IMR-90 (cell line): Measurements from ENCODE around the gene PITPNM2. TPM values are rescaled to one million over a fixed set of nuclear protein-coding genes. Genes with fewer than 3 reads are reported as not detected.

Source experiments
- ATAC-seq: fragments of 200-7000 bp; cut with Tn5 transposase; 2 replicates; pipeline ENCODE4 v1.9.1; 2020; ENCODE audit warnings: low read depth, mild to moderate bottlenecking, moderate library complexity
- BruUV-seq: library from RNA; stranded (reverse); fragments of 400-500 nt; replicated peaks from 2 replicates; lab custom pipeline; 2021; lab: Mats Ljungman, UMichigan
- CTCF ChIA-PET: fragments of 300-600 bp; formaldehyde crosslinking; extraction: SDS; loops from one replicate; lab custom pipeline; 2021; ENCODE audit warnings: antibody characterized with exemption; lab: Yijun Ruan, JAX
- POLR2A ChIA-PET: fragments of 300-600 bp; sonication (Branson Sonifier 250); formaldehyde crosslinking; loops from one replicate; lab custom pipeline; 2022; ENCODE audit warnings: antibody characterized with exemption; ENCODE audit not compliant: unreplicated experiment; lab: Charles Lee
- DNase-seq: peaks from one replicate; pipeline ENCODE4 v3.0.0; 2013
- H2AFZ ChIP-seq: replicated peaks from 2 replicates; pipeline ENCODE3; 2013; ENCODE audit warnings: low read length, mild to moderate bottlenecking; ENCODE audit not compliant: poor library complexity
- H2AK5ac ChIP-seq: 2 replicates; pipeline ENCODE4 v1.6.1; 2013; ENCODE audit warnings: low read depth, low read length, inconsistent platforms
- H2AK9ac ChIP-seq: replicated peaks from 2 replicates; pipeline ENCODE3; 2013; ENCODE audit warnings: mild to moderate bottlenecking, low read depth, low read length, moderate library complexity; ENCODE audit not compliant: poor library complexity
- H2BK120ac ChIP-seq: 2 replicates; pipeline ENCODE4 v1.6.1; 2013; ENCODE audit warnings: low read depth, low read length, inconsistent platforms
- H2BK15ac ChIP-seq: 3 replicates; pipeline ENCODE4 v1.6.1; 2013; ENCODE audit warnings: low read depth, low read length, inconsistent platforms
- H2BK20ac ChIP-seq: 2 replicates; pipeline ENCODE4 v1.6.1; 2013; ENCODE audit warnings: low read depth, mild to moderate bottlenecking, inconsistent platforms, low read length, moderate library complexity
- H2BK5ac ChIP-seq: 2 replicates; pipeline ENCODE4 v1.6.1; 2013; ENCODE audit warnings: mild to moderate bottlenecking, low read depth, low read length, inconsistent platforms; ENCODE audit not compliant: poor library complexity, severe bottlenecking
- H3K14ac ChIP-seq: replicated peaks from 2 replicates; pipeline ENCODE4 v1.6.1; 2013; ENCODE audit warnings: low read depth, low read length, inconsistent platforms
- H3K18ac ChIP-seq: 2 replicates; pipeline ENCODE4 v1.6.1; 2013; ENCODE audit warnings: low read depth, low read length, control low read depth
- H3K23ac ChIP-seq: 2 replicates; pipeline ENCODE4 v1.6.1; 2013; ENCODE audit warnings: low read depth, low read length, inconsistent platforms
- H3K27ac ChIP-seq: 2 replicates; pipeline ENCODE4 v1.5.1; 2013; ENCODE audit warnings: mild to moderate bottlenecking, control low read depth, low read length; ENCODE audit not compliant: insufficient read depth
- H3K27me3 ChIP-seq: 2 replicates; pipeline ENCODE4 v1.6.1; 2013; ENCODE audit warnings: low read length; ENCODE audit not compliant: control insufficient read depth, insufficient read depth
- H3K36me3 ChIP-seq: 2 replicates; pipeline ENCODE4 v1.6.1; 2013; ENCODE audit warnings: low read length, mixed read lengths; ENCODE audit not compliant: control insufficient read depth, insufficient read depth
- H3K4ac ChIP-seq: 2 replicates; pipeline ENCODE4 v1.6.1; 2013; ENCODE audit warnings: low read depth, low read length, inconsistent platforms
- H3K4me1 ChIP-seq: 2 replicates; pipeline ENCODE4 v1.6.1; 2013; ENCODE audit warnings: low read length, mixed read lengths; ENCODE audit not compliant: control insufficient read depth, insufficient read depth
- H3K4me2 ChIP-seq: 2 replicates; pipeline ENCODE4 v1.6.1; 2013; ENCODE audit warnings: low read depth, mild to moderate bottlenecking, control low read depth, low read length, moderate library complexity
- H3K4me3 ChIP-seq: 2 replicates; pipeline ENCODE4 v1.5.1; 2013; ENCODE audit warnings: low read depth, mild to moderate bottlenecking, control low read depth, low read length, moderate library complexity; ENCODE audit not compliant: insufficient read depth
- H3K56ac ChIP-seq: 2 replicates; pipeline ENCODE4 v1.6.1; 2013; ENCODE audit warnings: low read length, inconsistent platforms; ENCODE audit not compliant: insufficient read depth; ENCODE audit errors: extremely low read depth
- H3K79me1 ChIP-seq, 2 experiments: 2 replicates each; pipeline ENCODE4 v1.6.1; 2013; ENCODE audit warnings: low read length in 2 of 2, inconsistent platforms in 1 of 2, low read depth in 1 of 2
- H3K9ac ChIP-seq: 2 replicates; pipeline ENCODE4 v1.6.1; 2013; ENCODE audit warnings: low read depth, low read length, control low read depth
- H3K9me1 ChIP-seq: 2 replicates; pipeline ENCODE4 v1.6.1; 2013; ENCODE audit warnings: low read length, inconsistent platforms; ENCODE audit not compliant: insufficient read depth
- H3K9me3 ChIP-seq: 2 replicates; pipeline ENCODE4 v1.6.1; 2013; ENCODE audit warnings: low read length; ENCODE audit not compliant: control insufficient read depth, insufficient read depth
- H4K20me1 ChIP-seq: 2 replicates; pipeline ENCODE4 v1.6.1; 2013; ENCODE audit warnings: low read length, inconsistent platforms; ENCODE audit not compliant: insufficient read depth
- H4K5ac ChIP-seq: 2 replicates; pipeline ENCODE4 v1.6.1; 2013; ENCODE audit warnings: mild to moderate bottlenecking, low read depth, low read length, control low read depth
- H4K8ac ChIP-seq, 2 experiments: 2 replicates each; pipeline ENCODE4 v1.6.1; 2013; ENCODE audit warnings: low read depth in 2 of 2, low read length in 2 of 2, control low read depth in 1 of 2, inconsistent platforms in 1 of 2
- H4K91ac ChIP-seq: 2 replicates; pipeline ENCODE4 v1.6.1; 2013; ENCODE audit warnings: low read depth, low read length, inconsistent platforms; ENCODE audit not compliant: insufficient read depth
- CEBPB ChIP-seq: IDR thresholded peaks from 2 replicates; pipeline ENCODE4 v1.6.1; 2012; ENCODE audit warnings: low read depth, low read length, improper control_type of control experiment
- MAFK ChIP-seq: IDR thresholded peaks from 2 replicates; pipeline ENCODE4 v1.6.1; 2012; ENCODE audit warnings: low read depth, low read length, improper control_type of control experiment
- MAZ ChIP-seq: IDR thresholded peaks from 2 replicates; pipeline ENCODE4 v1.6.1; 2012; ENCODE audit warnings: low read depth, mild to moderate bottlenecking, low read length, improper control_type of control experiment, moderate library complexity, borderline replicate concordance
- MXI1 ChIP-seq: IDR thresholded peaks from 2 replicates; pipeline ENCODE4 v1.6.1; 2012; ENCODE audit warnings: low read depth, mild to moderate bottlenecking, low read length, moderate library complexity, borderline replicate concordance
- POLR2A ChIP-seq: IDR thresholded peaks from 2 replicates; pipeline ENCODE4 v1.6.1; 2012; ENCODE audit warnings: mild to moderate bottlenecking, low read depth, low read length
- SMC3 ChIP-seq: fragments of 150-350 bp; IDR thresholded peaks from 2 replicates; pipeline ENCODE4 v1.6.1; 2016; ENCODE audit warnings: low read depth, mild to moderate bottlenecking, antibody characterized with exemption, low read length, moderate library complexity
- WGBS, 2 experiments: methylation state at CpG; one replicate each; pipeline versions ENCODE4 v1.1.5 to v1.1.7; 2013; ENCODE audit warnings: missing lambda C conversion rate in 2 of 2; ENCODE audit not compliant: insufficient read length in 1 of 2; ENCODE audit errors: extremely low coverage in 2 of 2; 5-methylcytosine and 5-hydroxymethylcytosine counted together
- dilution Hi-C: fragments of 300-500 bp; cut with HindIII; formaldehyde crosslinking; loops from one replicate; pipeline ENCODE4 v1.14.3; 2018; ENCODE audit warnings: low sequenced_read_pairs; ENCODE audit not compliant: unreplicated experiment
- in situ Hi-C: fragments of 300-500 bp; cut with MboI; formaldehyde crosslinking; loops from 3 replicates; pipeline ENCODE4 v1.14.3; 2019; ENCODE audit warnings: low sequenced_read_pairs, inconsistent platforms, mixed read lengths
- intact Hi-C: fragments of 100-400 bp; cut with micrococcal nuclease; formaldehyde crosslinking; loops from 2 replicates; pipeline ENCODE4 v1.10.0; 2022
- polyA plus RNA-seq, 3 experiments: library from polyadenylated mRNA; depleted of rRNA; stranded (reverse); fragments of >200 nt; gene quantifications; 2 replicates each; pipeline ENCODE4 v1.2.3, GENCODE V29; 2012; ENCODE audit warnings: low replicate concordance in 1 of 3
- total RNA-seq: library from RNA; depleted of rRNA; stranded (reverse); fragments of >200 nt; gene quantifications from 2 replicates; pipeline ENCODE4 v1.2.3, GENCODE V29; 2012
- TF ChIP-seq, protein P1 (sequence below): fragments of 150-350 bp; IDR thresholded peaks from 2 replicates; pipeline ENCODE4 v1.6.1; 2016; ENCODE audit warnings: low read depth, mild to moderate bottlenecking, low read length, moderate library complexity, borderline replicate concordance
- TF ChIP-seq, protein P2 (sequence below): conservative IDR thresholded peaks from 2 replicates; pipeline ENCODE4 v1.5.1; 2012; ENCODE audit warnings: mild to moderate bottlenecking, low read depth, low read length, improper control_type of control experiment

PITPNM2 gene
- total and polyA plus RNA-seq, 2 of the 4 experiments (the other 2 are of a cell fraction) = 1.6 to 3.0 TPM

GRCh38 chr12:123129621-123130020 is 21.3 kb downstream of the PITPNM2 start:
- no peak for DNase-seq
- Histone ChIP-seq H3K36me3 (no peaks in the 10 kb centered on the region; the same call in 1 of the 2 replicates), H2BK15ac (peak overlapping the region; percentile 30; the same call in 1 of the 3 replicates), H4K5ac (no peak overlapping the region), H4K8ac (no peak overlapping the region), H3K56ac (no peak overlapping the region), H3K9ac (no peak overlapping the region), H3K18ac (no peak overlapping the region), H3K4me3 (no peak overlapping the region), H2BK120ac (peak overlapping the region; percentile 47; the same call in 1 of the 2 replicates), H4K20me1 (peaks cover 6% of the 10 kb centered on the region; the same call in 1 of the 2 replicates), H3K79me1 (peaks cover 12 to 40% of the 10 kb centered on the region in 2 experiments; a peak in 3 of 4 replicates), H3K9me1 (peaks cover 16% of the 10 kb centered on the region), H4K91ac (no peak overlapping the region), H3K23ac (no peak overlapping the region), H2BK5ac (no peak overlapping the region), H2AK9ac (no peak overlapping the region), H2BK20ac (peak overlapping the region; percentile 80), H2AFZ (no peak overlapping the region), H3K9me3 (no peaks in the 10 kb centered on the region), H3K27me3 (no peaks in the 10 kb centered on the region), H3K14ac (no peak overlapping the region), H3K27ac (no peak overlapping the region), H3K4ac (peak overlapping the region; percentile 68), H3K4me1 (peaks cover 20% of the 10 kb centered on the region), H2AK5ac (no peak overlapping the region), H3K4me2 (no peak overlapping the region)
- TF ChIP-seq SMC3 = no peak
- TF ChIP-seq, protein P1, sequence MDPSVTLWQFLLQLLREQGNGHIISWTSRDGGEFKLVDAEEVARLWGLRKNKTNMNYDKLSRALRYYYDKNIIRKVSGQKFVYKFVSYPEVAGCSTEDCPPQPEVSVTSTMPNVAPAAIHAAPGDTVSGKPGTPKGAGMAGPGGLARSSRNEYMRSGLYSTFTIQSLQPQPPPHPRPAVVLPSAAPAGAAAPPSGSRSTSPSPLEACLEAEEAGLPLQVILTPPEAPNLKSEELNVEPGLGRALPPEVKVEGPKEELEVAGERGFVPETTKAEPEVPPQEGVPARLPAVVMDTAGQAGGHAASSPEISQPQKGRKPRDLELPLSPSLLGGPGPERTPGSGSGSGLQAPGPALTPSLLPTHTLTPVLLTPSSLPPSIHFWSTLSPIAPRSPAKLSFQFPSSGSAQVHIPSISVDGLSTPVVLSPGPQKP = no peak
- no peak for TF ChIP-seq MXI1
- TF ChIP-seq POLR2A = no peak
- TF ChIP-seq MAZ = no peak
- no peak for TF ChIP-seq MAFK
- TF ChIP-seq, protein P2, sequence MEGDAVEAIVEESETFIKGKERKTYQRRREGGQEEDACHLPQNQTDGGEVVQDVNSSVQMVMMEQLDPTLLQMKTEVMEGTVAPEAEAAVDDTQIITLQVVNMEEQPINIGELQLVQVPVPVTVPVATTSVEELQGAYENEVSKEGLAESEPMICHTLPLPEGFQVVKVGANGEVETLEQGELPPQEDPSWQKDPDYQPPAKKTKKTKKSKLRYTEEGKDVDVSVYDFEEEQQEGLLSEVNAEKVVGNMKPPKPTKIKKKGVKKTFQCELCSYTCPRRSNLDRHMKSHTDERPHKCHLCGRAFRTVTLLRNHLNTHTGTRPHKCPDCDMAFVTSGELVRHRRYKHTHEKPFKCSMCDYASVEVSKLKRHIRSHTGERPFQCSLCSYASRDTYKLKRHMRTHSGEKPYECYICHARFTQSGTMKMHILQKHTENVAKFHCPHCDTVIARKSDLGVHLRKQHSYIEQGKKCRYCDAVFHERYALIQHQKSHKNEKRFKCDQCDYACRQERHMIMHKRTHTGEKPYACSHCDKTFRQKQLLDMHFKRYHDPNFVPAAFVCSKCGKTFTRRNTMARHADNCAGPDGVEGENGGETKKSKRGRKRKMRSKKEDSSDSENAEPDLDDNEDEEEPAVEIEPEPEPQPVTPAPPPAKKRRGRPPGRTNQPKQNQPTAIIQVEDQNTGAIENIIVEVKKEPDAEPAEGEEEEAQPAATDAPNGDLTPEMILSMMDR = no peak
- TF ChIP-seq CEBPB = no peak
- dilution Hi-C loops = no loop called here
- intact Hi-C loops = no loop called here
- BruUV-seq = no TSS peak
- in situ Hi-C loops = no loop called here
- WGBS, 2 experiments = no CpG with 5 or more reads among the region's 4 CpGs
- no peak for ATAC-seq
- ChIA-PET POLR2A (no interaction called here), CTCF (no interaction called here)
